Epithelial cell of proximal tubule (primary cell): Measurements from ENCODE around the gene INPP5D. TPM values are rescaled to one million over a fixed set of nuclear protein-coding genes. Genes with fewer than 3 reads are reported as not detected.

Source experiments
- DNase-seq: peaks from one replicate; pipeline ENCODE4 v3.0.0-alpha.2; 2011; ENCODE audit warnings: low read depth
- H3K4me3 ChIP-seq: 2 replicates; pipeline ENCODE4 v1.5.1; 2011; ENCODE audit warnings: low read depth, mild to moderate bottlenecking, low read length
- CTCF ChIP-seq: conservative IDR thresholded peaks from 2 replicates; pipeline ENCODE4 v1.5.1; 2012; ENCODE audit warnings: low read depth, mild to moderate bottlenecking, low read length
- total RNA-seq: library from RNA; depleted of rRNA; stranded (reverse); fragments of >200 nt; gene quantifications from 2 replicates; pipeline ENCODE4 v1.2.3, GENCODE V29; 2015

INPP5D gene
- total RNA-seq, 1 donor from 2014 or later = 1.8 TPM

- no peak overlapping the region for H3K4me3 ChIP-seq
- TF ChIP-seq CTCF = no peak
These were observed 28.8 kb downstream of the INPP5D start for GRCh38 chr2:233088972-233089345.

GRCh38 chr2:233089851-233090250 is 29.7 kb downstream of the INPP5D start:
- no peak overlapping the region for H3K4me3 ChIP-seq
- TF ChIP-seq CTCF = no peak
- no peak for DNase-seq

More at GRCh38 chr2:233088972-233089345, 28.8 kb downstream of the INPP5D start:
- no peak for DNase-seq

- DNase-seq = no peak
- no peak overlapping the region for H3K4me3 ChIP-seq
- TF ChIP-seq CTCF = no peak
These were observed 30.7 kb downstream of the INPP5D start for GRCh38 chr2:233090879-233091278.

GRCh38 chr2:233091595-233092375 is 31.6 kb downstream of the INPP5D start:
- DNase-seq = no peak
- H3K4me3 ChIP-seq = no peak overlapping the region
- no peak for TF ChIP-seq CTCF

GRCh38 chr2:233092432-233093165 is 32.5 kb downstream of the INPP5D start:
- no peak overlapping the region for H3K4me3 ChIP-seq
- TF ChIP-seq CTCF = no peak
- DNase-seq = no peak

- TF ChIP-seq CTCF = no peak
- no peak for DNase-seq
- H3K4me3 ChIP-seq = no peak overlapping the region
These were observed 33.0 kb downstream of the INPP5D start for GRCh38 chr2:233093166-233093448.
